NCI-H446 treated with DMSO at 0.1 percent for 48 hours (cell line): ENCODE measurements around the gene RNF7.
"Not testable (repeated sequence)": the region's sequence is repeated elsewhere in the genome, so short reads cannot be mapped to it uniquely, and the experiment has no call there.

Experiments
- DNase-seq: peaks from one replicate; lab custom pipeline; 2025; lab: John Stamatoyannopoulos, UW

RNF7 gene

DNA sequence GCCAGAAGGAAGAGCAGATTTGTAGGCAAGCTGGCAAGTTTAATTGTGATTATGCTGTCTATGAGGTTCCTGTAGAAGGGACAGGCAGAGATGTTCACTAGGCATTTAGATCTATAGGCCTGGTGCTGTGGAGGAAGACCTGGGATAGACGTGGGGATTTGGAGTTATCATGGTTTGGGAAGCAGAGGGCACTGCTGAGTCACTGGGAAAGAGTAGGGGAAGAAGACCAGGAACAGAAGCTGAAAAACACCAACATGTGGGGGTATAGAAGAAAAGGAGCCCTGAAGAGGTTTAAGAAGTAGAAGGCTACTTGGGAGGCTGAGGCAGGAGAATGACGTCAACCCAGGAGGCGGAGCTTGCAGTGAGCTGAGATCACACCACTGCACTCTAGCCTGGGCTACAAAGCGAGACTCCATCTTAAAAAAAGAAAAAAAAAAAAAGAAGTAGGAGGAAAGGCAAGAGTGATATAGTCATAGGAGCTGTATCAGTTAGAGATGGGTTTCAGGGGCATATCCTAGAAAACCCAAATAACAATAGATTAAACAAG, 44.4 kb downstream of the RNF7 start:
- DNase-seq: no peak

DNA sequence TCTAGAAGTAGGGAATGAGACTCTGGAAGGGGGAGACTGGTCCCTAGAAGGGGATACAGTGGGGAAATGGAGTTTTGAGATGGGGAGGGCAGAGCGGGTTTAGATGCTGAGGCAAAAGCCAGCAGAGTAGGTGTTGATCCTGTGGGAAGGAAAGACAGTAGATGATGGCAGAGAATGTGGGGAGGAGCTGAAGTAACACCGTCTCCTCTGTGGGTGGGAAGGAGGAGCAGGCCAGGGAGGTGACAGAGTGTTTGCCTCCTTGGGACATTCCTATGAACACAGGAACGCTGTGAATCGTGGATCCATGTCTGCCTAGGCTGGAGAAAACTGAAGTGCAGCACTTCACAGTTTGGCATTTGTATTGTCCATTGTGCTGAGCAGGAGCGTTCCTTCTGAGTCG, 45.5 kb downstream of the RNF7 start:
- no peak for DNase-seq

DNA sequence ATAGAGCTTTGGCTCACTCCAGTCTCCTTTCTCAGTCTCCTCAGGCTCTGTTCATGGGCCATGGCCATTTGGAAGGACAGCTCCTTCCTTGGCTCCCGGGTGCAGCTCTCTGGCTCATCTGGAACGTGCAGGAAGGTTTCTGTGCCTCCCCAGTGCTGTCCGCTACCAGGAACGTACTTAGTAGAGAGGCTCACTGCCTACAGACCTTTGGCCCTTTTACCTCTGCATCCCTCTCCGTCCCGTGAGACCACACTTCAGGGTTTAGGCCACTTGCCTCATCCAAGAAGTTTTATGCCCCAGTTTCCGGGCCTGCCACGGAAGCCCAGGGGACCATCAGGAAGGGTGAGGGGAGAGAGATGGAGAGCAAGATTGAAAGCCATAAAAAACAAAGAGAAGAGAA, 46.0 kb downstream of the RNF7 start:
- DNase-seq: no peak

DNA sequence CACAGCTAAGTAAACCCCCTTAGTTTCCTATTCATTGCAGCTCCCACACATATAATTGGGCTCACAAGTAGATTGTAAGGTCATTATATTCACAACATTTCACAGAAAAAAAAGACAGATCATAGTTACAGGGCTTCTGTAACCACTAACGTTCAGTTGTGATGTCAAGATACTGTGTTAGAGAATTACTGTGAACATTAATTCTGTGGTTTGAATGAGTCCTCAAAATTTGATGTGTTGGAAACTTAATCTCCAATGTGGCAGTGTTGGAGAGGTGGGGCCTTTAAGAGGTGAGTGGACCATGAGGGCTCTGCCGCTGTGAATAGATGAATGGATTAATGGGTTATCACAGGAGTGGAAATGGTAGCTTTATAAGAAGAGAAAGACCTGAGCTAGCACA, 46.4 kb downstream of the RNF7 start:
- DNase-seq: no peak

DNA sequence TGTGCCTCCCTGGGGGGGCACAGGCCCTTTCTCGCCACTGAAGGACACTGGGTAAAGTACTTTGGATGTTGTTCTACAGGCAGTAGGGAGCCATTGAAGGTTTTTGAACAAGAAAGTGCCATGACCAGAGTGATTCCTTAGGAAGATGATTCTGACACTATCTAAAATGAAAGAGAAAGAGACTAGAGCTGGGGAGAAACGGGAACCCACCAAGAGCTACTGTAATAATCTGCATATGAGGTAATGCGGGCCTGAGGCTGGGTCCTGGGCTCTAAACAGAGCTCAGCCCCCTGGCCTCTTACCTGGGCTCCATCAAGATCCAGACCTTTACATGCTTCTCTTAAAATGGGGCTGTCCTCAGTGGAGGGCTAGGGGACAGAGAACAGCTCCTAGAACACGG, 50.1 kb downstream of the RNF7 start:
- DNase-seq: no peak

DNA sequence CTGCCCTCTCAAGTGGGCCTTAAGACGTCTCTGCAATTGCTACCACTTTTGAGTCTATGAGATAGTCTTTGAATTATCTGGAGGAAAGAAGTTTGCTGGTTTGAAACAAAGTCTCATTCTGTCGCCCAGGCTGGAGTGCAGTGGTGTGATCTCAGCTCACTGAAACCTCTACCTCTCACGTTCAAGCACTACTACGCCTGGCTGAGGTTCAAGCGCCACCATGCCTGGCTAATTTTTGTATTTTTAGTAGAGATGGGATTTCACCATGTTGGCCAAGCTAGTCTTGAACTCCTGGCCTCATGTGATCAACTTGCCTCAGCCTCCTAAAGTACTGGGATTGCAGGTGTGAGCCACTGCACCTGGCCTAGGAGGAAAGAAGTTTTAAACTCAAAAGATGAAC, 50.7 kb downstream of the RNF7 start:
- DNase-seq: not testable (repeated sequence)

DNA sequence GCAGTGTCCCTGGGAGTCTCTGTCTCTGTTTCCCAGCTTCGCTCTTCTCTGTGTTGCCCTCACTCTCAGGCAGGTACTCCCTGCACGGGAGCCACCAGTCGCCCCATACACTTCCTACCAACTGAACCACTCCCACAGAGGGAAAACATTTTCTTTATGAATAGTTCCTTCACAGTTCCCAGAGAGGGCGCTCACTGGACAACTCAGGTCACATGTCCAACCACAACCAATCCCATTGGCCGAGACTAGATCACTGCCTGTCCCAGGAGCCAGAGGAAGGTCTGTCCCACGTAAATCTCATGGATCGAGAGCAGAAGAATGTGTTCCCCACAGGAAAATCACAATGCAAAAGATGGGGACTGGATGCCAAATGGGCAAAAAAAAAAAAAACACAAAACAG, 51.2 kb downstream of the RNF7 start:
- DNase-seq: no peak

DNA sequence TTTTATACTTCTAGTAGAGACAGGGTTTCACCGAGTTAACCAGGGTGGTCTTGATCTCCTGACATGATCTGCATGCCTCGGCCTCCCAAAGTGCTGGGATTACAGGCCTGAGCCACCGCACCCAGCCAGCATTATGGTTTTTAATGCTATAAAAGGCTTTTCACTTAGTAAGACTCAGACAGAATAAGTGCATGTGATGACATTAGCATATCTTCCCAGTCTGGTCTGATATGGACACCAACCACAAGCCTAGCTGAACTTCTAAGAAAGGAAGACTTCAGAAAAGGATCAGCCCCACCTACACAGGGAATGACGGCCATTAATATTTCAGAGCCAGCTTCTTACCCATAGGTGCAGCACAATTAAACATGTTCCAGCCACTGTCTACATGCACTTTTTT, 52.1 kb downstream of the RNF7 start:
- DNase-seq: no peak

DNA sequence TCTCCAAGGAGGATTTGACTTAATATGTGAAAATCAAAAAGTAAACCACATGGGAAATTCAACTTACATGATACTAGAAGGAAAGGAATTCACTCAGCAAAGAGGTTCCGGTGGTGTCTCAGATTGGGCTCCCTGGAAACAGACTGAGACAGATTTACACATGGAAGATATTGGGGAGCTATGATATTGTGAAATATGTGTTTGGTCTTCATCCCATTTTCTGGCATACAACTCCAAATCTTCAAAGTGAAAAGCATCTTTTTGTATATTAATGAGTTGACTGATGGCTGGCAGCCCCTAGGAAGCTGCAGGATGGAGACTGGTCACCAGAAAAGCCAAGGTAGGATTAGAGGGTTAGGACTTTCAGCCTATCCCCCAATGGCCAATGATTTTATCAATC, 54.4 kb downstream of the RNF7 start:
- no peak for DNase-seq

DNA sequence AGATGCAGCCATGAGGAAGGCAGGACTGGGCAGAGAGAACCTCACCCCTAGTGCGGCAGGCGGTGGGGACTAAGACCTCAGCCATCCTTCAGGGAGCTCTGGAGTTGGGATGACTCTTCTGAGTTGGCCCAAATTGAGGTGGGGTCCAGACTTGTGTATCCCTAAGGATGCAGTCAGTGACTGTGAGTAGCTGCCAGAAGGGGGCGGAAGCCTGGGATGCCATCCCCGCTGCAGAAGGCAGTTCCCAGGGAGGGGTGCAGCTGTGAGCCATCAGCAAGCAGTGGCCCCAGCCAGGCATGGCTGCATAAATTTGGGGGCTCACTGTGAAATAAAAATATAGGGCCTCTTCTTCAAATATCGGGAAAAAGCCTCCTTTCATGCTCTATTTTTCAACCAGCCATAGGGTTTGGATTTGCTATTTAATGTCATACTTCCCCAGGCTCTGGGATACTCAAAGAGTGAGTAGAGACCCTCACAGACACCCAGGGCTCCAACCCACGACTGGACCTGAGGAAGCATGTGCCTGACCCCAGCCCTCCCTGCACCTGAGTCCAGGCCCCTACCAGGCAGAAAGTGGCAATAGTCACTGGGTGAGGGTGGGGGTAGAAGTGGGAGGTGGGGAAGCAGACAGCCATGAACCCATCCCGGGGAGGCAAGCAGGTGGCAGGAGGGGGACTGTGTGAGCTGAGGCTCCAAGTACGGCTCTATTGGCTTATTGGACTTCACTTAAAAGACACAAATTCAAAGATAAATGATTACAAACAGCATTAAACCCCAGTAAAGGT, 55.6 kb downstream of the RNF7 start:
- no peak for DNase-seq

DNA sequence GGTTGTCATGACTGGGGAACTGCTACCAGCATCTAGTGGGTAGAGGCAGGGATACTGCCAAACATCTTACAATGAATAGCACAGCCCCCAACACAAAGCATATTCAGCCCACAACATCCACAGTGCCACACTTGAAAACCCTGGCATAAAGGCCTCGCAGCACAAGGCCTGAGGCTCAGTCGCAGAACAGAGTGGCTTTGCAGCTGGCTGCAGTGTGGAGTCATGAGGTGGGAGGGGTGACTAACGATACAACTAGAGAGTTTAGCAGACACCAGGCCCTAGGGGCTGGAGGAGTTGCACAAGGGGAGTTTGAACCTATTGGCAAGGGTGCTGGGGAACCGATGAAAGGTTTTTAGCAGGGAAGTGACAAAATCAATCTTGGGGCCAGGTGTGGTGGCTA, 57.2 kb downstream of the RNF7 start:
- no peak for DNase-seq

DNA sequence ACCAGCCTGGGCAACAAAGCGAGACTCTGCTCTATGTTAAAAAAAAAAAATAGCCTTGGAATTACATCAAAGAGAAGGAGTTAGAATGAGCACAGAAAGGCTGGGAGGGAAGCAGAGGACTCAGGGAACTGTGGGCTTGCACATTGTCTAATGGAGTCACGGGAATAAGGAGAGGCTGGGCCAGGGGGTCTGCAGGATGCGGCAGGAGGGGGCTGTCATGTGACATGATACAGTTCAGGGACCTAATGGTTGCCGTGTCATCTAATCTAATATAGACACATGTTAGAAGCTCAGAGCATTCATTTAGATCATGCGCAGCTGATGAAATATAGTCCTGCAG, 57.6 kb downstream of the RNF7 start:
- no peak for DNase-seq

DNA sequence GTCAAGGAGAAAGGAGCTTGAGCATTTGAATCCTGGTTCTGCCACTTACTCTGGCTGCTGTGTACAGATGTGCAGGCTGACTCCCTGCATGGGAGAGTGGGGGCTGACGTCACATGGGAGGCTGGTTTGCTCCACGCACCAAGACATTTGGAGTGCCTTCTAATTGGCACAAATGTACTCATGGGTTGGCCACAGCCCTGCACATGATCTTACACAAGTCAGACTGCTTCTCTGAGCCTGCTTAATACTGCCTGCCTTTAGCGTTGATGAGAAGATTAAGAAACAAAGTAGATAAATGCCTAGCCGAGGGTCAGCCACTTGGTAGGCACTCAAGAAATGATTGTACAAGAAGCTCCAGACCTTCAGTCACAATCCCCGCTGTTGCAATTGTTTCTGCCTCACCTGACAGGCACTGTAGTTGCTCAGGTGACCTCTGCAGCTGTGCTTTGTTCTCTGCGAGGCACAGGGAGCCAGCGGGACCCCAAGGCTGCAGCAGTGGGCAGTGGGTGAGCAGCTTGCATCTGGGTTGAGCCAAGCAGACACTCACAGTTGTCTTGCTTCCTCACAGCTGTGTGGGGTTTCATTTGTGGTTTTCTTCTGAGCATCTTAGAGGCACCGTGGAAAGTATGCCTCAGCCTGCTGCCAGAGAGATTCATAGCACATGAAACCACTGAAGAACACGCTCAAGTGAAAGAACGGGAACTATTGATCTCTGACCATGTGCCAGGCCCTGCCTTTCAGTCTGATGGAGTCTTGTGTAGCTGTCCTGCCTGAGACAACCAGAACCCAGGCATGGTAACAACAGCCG, 58.2 kb downstream of the RNF7 start:
- DNase-seq: no peak
